ENCODE data around the gene COL8A2.

- TF ChIP-seq, protein P1, sequence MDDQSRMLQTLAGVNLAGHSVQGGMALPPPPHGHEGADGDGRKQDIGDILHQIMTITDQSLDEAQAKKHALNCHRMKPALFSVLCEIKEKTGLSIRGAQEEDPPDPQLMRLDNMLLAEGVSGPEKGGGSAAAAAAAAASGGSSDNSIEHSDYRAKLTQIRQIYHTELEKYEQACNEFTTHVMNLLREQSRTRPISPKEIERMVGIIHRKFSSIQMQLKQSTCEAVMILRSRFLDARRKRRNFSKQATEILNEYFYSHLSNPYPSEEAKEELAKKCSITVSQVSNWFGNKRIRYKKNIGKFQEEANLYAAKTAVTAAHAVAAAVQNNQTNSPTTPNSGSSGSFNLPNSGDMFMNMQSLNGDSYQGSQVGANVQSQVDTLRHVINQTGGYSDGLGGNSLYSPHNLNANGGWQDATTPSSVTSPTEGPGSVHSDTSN (CRISPR knock-in tag; IDR thresholded peaks at IDR 0.05): no peak
- TF ChIP-seq, protein P2, sequence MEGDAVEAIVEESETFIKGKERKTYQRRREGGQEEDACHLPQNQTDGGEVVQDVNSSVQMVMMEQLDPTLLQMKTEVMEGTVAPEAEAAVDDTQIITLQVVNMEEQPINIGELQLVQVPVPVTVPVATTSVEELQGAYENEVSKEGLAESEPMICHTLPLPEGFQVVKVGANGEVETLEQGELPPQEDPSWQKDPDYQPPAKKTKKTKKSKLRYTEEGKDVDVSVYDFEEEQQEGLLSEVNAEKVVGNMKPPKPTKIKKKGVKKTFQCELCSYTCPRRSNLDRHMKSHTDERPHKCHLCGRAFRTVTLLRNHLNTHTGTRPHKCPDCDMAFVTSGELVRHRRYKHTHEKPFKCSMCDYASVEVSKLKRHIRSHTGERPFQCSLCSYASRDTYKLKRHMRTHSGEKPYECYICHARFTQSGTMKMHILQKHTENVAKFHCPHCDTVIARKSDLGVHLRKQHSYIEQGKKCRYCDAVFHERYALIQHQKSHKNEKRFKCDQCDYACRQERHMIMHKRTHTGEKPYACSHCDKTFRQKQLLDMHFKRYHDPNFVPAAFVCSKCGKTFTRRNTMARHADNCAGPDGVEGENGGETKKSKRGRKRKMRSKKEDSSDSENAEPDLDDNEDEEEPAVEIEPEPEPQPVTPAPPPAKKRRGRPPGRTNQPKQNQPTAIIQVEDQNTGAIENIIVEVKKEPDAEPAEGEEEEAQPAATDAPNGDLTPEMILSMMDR (tag by site-specific recombination; IDR thresholded peaks at IDR 0.05): no peak
- TF ChIP-seq ZEB2 (tag by site-specific recombination; IDR thresholded peaks at IDR 0.05) (no peak), ZFP3 (tag by site-specific recombination; IDR thresholded peaks at IDR 0.05; ENCODE audit: low read depth) (no peak), ZNF10 (tag by site-specific recombination; IDR thresholded peaks at IDR 0.05) (no peak), ATF2 (tag by site-specific recombination; IDR thresholded peaks at IDR 0.05; ENCODE audit: low read depth) (no peak)
Observed at GRCh38 chr1:36070349-36070748, 54.7 kb downstream of the COL8A2 start.
